Natural killer cell (primary cell): ENCODE data around the gene TELO2. TPM values are rescaled to one million over a fixed set of nuclear protein-coding genes. Genes with fewer than 3 reads are reported as not detected.

Experiments
- ATAC-seq, 3 donors: fragments of 150-1000 bp in 2 of 3; fragments of 200-7000 bp in 1 of 3; cut with Tn5 transposase; 1 replicate in 1 of 3; 2 replicates in 2 of 3; pipeline ENCODE4 v1.10.0; 2021; ENCODE audit warnings: mild to moderate bottlenecking in 2 of 3, moderate library complexity in 2 of 3
- DNase-seq, 2 donors: peaks; one replicate each; pipeline versions ENCODE4 v3.0.0 to v3.0.0-alpha.2; 2013 to 2021; ENCODE audit warnings: mixed read lengths in 1 of 2
- H3K27ac ChIP-seq: one replicate; pipeline ENCODE4 v1.5.1; 2013; ENCODE audit warnings: mild to moderate bottlenecking, low read length
- H3K27me3 ChIP-seq: one replicate; pipeline ENCODE4 v1.6.1; 2013; ENCODE audit warnings: low read length; ENCODE audit not compliant: control insufficient read depth, insufficient read depth
- H3K36me3 ChIP-seq: one replicate; pipeline ENCODE4 v1.6.1; 2013; ENCODE audit warnings: low read length; ENCODE audit not compliant: control insufficient read depth, insufficient read depth
- H3K4me1 ChIP-seq: one replicate; pipeline ENCODE4 v1.6.1; 2013; ENCODE audit warnings: low read length; ENCODE audit not compliant: control insufficient read depth, insufficient read depth
- H3K4me3 ChIP-seq: one replicate; pipeline ENCODE4 v1.5.1; 2013; ENCODE audit warnings: low read length
- H3K9me3 ChIP-seq: one replicate; pipeline ENCODE4 v1.6.1; 2013; ENCODE audit warnings: low read length; ENCODE audit not compliant: control insufficient read depth, insufficient read depth
- H3K27ac Mint-ChIP-seq, 2 donors: one replicate each; pipeline ENCODE4 v1.8.0; 2022; ENCODE audit warnings: mild to moderate bottlenecking in 2 of 2, mixed read lengths in 2 of 2, moderate library complexity in 1 of 2
- H3K27me3 Mint-ChIP-seq, 2 donors: one replicate each; pipeline ENCODE4 v1.8.0; 2022; ENCODE audit warnings: low read depth in 2 of 2, mixed read lengths in 2 of 2
- H3K36me3 Mint-ChIP-seq: one replicate; pipeline ENCODE4 v1.8.0; 2022; ENCODE audit warnings: mixed read lengths
- H3K4me1 Mint-ChIP-seq, 2 donors: one replicate each; pipeline ENCODE4 v1.8.0; 2022; ENCODE audit warnings: mixed read lengths in 2 of 2
- H3K4me3 Mint-ChIP-seq: one replicate; pipeline ENCODE4 v1.8.0; 2022; ENCODE audit warnings: mild to moderate bottlenecking, moderate library complexity, mixed read lengths
- H3K9me3 Mint-ChIP-seq, 2 donors: one replicate each; pipeline ENCODE4 v1.8.0; 2022; ENCODE audit warnings: mixed read lengths in 2 of 2
- WGBS: methylation state at CpG from one replicate; pipeline ENCODE4 v1.1.7; 2013; ENCODE audit warnings: missing lambda C conversion rate; ENCODE audit not compliant: insufficient coverage; 5-methylcytosine and 5-hydroxymethylcytosine counted together
- intact Hi-C: fragments of 100-400 bp; cut with micrococcal nuclease; formaldehyde crosslinking; loops from one replicate; pipeline ENCODE4 v1.14.2; 2022
- total RNA-seq, 4 donors: library from RNA; stranded (reverse); fragments of 120-200 nt in 1 of 4; gene quantifications; one replicate each; pipeline versions ENCODE4 v1.2.3 to v1.2.4, GENCODE V29; 2013 to 2022
- TF ChIP-seq, protein P1 (sequence below): fragments of 200-600 bp; IDR thresholded peaks from one replicate; pipeline ENCODE4 v1.8.0; 2022; ENCODE audit warnings: antibody characterized with exemption

Gene TELO2
- total RNA-seq, 3 donors from 2014 or later (not counting 1 experiment from before 2014, with no cell fraction given), result 45.5 to 50.0 (median 46.5) TPM

DNA sequence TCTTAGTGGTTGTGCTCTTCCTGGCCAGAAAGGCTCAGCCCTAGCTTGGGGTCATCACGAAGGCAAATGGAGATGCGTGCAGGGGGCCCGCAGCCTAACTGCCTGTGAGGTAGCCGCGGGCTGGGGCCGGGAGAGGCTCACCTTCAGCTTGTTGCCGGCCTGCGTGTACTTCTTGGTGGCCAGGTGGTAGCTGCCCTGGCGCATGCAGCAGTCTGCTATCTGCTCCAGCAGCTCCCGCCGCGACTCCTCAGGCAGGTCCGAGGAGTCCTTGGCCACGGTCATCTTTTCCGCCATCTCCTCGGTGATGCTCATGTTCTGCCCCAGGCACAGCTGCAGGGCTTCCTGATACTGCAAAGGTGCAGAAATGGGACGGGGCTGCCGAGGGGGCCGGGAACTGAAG is 27.3 kb downstream of the TELO2 start:
- no peaks in the 10 kb centered on the region for H3K27me3 ChIP-seq
- WGBS, result 95% methylated on average over 19 of the region's 19 CpGs
- DNase-seq, result no peak
- Mint-ChIP-seq H3K4me1 (no peaks in the 10 kb centered on the region), H3K27ac (no peak overlapping the region), H3K9me3 (no peaks in the 10 kb centered on the region), H3K36me3 (no peaks in the 10 kb centered on the region), H3K27me3 (no peaks in the 10 kb centered on the region), H3K4me3 (no peak overlapping the region)
- intact Hi-C loops, result no loop called here
- no peaks in the 10 kb centered on the region for H3K36me3 ChIP-seq
- peaks cover under 1% of the 10 kb centered on the region for H3K4me1 ChIP-seq
- TF ChIP-seq, protein P1, sequence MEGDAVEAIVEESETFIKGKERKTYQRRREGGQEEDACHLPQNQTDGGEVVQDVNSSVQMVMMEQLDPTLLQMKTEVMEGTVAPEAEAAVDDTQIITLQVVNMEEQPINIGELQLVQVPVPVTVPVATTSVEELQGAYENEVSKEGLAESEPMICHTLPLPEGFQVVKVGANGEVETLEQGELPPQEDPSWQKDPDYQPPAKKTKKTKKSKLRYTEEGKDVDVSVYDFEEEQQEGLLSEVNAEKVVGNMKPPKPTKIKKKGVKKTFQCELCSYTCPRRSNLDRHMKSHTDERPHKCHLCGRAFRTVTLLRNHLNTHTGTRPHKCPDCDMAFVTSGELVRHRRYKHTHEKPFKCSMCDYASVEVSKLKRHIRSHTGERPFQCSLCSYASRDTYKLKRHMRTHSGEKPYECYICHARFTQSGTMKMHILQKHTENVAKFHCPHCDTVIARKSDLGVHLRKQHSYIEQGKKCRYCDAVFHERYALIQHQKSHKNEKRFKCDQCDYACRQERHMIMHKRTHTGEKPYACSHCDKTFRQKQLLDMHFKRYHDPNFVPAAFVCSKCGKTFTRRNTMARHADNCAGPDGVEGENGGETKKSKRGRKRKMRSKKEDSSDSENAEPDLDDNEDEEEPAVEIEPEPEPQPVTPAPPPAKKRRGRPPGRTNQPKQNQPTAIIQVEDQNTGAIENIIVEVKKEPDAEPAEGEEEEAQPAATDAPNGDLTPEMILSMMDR, result no peak
- H3K9me3 ChIP-seq, result no peaks in the 10 kb centered on the region
- no peak overlapping the region for H3K4me3 ChIP-seq
- ATAC-seq, result no peak
- no peak overlapping the region for H3K27ac ChIP-seq

DNA sequence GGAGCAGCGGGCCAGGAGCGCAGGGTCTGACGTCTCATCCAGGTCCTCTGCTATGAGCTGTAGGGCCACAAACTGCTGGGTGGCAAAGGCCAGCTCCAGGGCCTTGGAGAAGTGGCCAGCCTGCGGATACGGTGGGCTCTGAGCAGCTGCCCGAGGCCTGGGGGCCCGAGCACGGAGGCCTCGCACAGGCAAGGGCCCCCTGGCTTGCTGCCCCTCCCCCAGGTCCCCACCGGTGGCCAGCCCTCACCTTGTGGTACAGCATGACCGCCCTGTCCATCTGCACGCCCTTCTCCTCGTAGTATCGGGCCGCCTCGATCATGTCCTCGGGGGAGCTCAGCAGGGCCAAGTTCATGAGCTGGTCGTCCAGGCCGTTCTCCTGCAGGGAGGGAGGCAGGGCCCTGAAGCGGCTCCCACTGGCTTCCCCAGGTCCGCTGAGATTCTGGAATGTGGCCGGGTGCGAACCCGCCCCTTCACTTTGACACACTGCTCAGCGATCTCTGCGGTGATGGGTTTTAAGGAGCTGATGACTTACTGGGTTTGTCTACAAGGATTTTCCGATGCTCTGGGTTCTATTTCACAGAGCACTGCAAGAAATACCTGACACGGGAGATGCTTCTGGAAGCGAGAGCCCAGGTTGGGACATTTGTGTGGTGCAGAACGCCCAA is 30.6 kb downstream of the TELO2 start:
- Histone ChIP-seq H3K9me3 (no peaks in the 10 kb centered on the region), H3K27ac (no peak overlapping the region), H3K27me3 (no peaks in the 10 kb centered on the region), H3K4me3 (no peak overlapping the region), H3K4me1 (peaks cover 20% of the 10 kb centered on the region), H3K36me3 (no peaks in the 10 kb centered on the region)
- H3K4me1 Mint-ChIP-seq, result no peaks in the 10 kb centered on the region
- H3K36me3 Mint-ChIP-seq, result no peaks in the 10 kb centered on the region
- no peak for DNase-seq
- H3K27me3 Mint-ChIP-seq, result no peaks in the 10 kb centered on the region
- TF ChIP-seq, protein P1, result no peak
- intact Hi-C loops, result no loop called here
- H3K9me3 Mint-ChIP-seq, result no peaks in the 10 kb centered on the region
- H3K27ac Mint-ChIP-seq, result no peak overlapping the region
- no peak for ATAC-seq
- H3K4me3 Mint-ChIP-seq, result no peak overlapping the region
- 91% methylated on average over 30 of the region's 30 CpGs for WGBS

DNA sequence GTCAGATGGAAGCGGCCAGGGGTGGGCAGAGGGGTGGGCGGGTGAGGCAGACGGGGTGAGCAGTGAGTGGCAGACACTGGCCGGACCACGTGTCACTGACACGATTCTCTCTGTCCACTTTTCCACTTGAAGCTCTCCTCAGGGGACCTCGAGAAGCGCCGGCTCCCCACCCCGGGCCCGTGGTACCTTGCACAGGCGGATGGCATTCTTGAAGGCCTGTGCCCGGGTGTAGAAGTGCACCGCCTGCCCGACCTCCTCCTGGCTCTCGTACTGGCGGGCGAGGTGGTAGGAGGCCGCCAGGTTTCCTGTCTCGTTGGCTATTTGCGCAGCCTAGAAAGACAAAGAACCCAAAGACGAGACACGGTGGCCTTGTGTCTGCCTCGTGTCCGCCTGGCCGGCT is 31.2 kb downstream of the TELO2 start:
- intact Hi-C loops, result no loop called here
- 93% methylated on average over 26 of the region's 26 CpGs for WGBS
- no peak overlapping the region for H3K4me3 Mint-ChIP-seq
- H3K4me1 ChIP-seq, result peaks cover 20% of the 10 kb centered on the region
- H3K9me3 Mint-ChIP-seq, result no peaks in the 10 kb centered on the region
- no peaks in the 10 kb centered on the region for H3K36me3 Mint-ChIP-seq
- no peak overlapping the region for H3K27ac Mint-ChIP-seq
- no peaks in the 10 kb centered on the region for H3K4me1 Mint-ChIP-seq
- H3K36me3 ChIP-seq, result no peaks in the 10 kb centered on the region
- TF ChIP-seq, protein P1, result no peak
- ATAC-seq, result no peak
- no peaks in the 10 kb centered on the region for H3K27me3 Mint-ChIP-seq
- H3K4me3 ChIP-seq, result no peak overlapping the region
- H3K27me3 ChIP-seq, result no peaks in the 10 kb centered on the region
- H3K9me3 ChIP-seq, result no peaks in the 10 kb centered on the region
- no peak for DNase-seq
- H3K27ac ChIP-seq, result no peak overlapping the region
